HG03097 (cell line): ENCODE results near the gene CYP4F11.
"Not testable (repeated sequence)": the region's sequence is repeated elsewhere in the genome, so short reads cannot be mapped to it uniquely, and the experiment has no call there.

Source experiments
- ATAC-seq: cut with Tn5 transposase; IDR thresholded peaks from one replicate; pipeline ENCODE4 v1.9.1; 2021; ENCODE audit not compliant: unreplicated experiment, low FRiP score

The CYP4F11 gene

DNA sequence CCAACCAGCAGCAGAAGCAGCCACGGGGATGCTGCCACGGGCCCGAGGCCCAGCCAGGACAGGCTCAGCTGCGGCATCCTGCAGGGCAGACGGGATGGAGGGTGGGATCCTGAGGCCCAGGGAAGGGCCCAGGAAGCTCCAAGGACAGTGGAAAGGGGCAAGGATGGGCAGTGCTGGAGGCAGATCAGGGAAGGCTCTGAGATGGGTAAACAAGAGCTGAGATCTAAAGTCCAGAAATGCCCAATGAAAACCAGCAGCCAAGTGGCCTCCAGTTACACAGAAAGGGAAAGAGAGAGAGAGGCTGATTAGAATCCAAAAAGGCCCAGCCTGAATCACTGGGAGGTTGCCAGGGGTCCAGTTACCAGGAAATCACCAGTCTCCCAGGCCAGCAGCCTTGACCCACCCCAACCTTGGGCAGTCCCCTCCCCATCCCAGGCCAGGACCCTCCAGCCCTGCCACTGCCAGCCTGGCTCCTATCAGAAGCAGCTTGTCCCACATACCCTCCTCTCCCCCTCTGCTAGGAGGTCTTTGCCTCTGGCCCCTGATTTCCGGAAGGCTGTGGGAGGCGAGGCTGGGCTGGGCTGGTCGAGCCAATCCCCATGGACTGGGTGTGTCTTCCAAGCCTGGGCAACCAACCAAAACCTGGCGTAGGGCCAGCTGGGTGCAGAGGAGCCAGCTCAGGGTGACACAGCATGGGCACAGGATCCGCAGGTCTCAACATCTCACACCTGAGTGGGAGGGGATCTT lies at the start of gene CYP4F11:
CYP4F11 (minus strand) TSS at position 198 of the 747 bp plus-strand sequence; CDS start at position 77, 121 bp downstream.
- no peak for ATAC-seq

DNA sequence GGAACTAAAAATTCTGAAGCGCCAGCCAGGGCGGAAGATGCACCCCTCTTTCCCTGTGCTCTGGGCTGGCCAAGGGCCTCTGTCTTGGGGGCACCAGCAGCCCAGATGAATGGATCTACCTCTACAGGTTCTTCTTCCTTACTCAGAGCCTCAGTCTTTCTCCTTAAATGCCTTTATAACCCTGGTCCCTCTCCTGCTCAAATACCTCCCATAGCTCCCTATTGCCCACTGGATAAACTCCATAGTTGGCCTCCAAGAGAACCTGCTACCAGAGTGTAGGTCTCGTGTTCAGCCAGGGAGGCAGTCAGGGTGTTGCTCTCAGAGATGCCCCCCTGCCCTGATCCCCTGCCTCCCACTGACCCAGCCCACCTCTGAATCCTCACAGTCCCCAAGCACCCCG lies 45.0 kb upstream of the CYP4F11 start:
- no peak for ATAC-seq

GRCh38 chr19:15977690-15978089 lies 43.4 kb upstream of the CYP4F11 start:
- no peak for ATAC-seq

DNA sequence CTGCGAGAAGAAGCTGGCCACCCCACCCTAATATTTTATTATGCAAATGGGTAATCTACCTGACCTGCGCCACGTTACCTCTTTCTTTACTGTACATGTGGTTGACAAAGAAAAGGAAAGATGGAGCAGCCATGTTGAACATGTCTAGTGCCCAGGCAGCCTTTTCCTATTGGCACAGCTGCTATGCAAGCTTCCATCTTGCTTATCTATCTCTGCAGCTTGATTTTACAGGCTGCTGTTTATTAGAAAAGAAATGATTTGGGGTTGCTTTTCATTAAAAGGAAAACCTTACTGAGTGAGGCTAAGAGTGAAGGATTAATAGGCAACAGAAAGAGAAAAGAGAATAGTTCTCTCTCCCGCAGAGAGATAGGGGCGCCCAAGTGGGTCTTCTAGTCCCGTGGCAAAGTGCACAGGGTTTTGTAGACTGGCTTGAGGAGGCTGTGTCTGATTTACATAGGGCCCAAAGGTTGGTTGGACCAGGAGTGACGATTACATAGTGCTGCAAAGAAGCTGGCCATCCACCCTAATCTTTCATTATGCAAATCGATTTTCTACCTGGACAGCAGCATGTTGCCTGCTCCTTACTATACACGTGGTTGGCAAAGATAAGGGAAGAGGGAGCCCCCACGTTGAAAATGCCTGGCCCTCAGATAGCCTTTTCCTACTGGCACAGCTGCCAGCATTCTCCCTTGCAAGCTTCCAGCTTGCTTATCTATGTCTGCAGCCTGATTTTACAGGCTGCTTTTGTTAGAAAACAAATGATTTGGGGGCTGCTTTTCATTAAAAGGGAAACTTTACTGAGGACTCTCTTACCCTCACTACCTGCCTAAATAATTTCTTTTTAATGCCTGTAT lies 42.7 kb upstream of the CYP4F11 start:
- no peak for ATAC-seq

- ATAC-seq = no peak
These were observed 40.5 kb upstream of the CYP4F11 start for GRCh38 chr19:15974856-15975255.

- not testable (repeated sequence) for ATAC-seq
These were observed 37.7 kb upstream of the CYP4F11 start for GRCh38 chr19:15972043-15972442.

GRCh38 chr19:15971224-15971780 lies 37.0 kb upstream of the CYP4F11 start:
- ATAC-seq = no peak

GRCh38 chr19:15964231-15964630 lies 29.9 kb upstream of the CYP4F11 start:
- no peak for ATAC-seq

DNA sequence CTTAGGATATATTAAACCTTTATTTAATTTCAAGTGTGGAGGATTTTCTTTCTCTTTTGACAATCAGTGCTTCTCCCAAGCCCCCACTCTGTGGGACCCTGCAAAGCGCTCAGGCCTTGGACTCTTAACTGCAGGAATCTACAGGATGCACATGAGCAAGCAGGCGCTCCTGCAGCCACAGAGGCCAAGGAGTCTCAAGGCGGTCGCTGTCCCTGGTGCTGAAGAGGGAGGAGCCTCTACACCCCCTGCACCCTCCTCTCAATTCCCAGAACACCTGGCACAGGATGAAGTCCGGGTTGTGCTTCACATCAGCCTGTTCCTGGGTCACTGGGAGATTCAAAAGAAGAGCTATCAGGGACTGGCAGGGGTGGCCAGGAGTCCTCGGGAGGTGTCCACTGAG lies 28.0 kb upstream of the CYP4F11 start:
- no peak for ATAC-seq

DNA sequence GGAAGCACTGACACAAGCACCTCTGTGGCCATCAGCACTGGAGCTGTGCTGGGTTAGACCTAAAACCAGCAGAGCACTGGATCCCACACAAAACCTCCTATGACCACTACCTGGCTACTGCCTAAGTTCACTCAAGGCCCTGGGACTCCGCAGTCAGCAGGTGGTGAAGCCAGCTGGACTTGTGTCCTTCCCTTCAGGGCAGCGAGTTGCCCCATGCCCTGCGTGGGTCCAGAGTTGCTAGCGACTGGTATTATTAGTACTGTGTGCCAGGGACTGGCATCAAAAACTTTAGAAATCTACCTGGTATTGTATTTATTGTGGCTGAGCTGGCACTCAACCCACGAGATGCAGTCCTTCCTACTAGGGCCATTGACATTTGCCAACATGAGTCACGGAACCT lies 20.5 kb upstream of the CYP4F11 start:
- no peak for ATAC-seq

GRCh38 chr19:15948223-15949058 lies 14.1 kb upstream of the CYP4F11 start, which contains the start of gene OR10H4:
Gene OR10H4, plus strand, starts transcription at chr19:15949008. Its CDS starts 0 bp downstream, at chr19:15949008.
- no peak for ATAC-seq

DNA sequence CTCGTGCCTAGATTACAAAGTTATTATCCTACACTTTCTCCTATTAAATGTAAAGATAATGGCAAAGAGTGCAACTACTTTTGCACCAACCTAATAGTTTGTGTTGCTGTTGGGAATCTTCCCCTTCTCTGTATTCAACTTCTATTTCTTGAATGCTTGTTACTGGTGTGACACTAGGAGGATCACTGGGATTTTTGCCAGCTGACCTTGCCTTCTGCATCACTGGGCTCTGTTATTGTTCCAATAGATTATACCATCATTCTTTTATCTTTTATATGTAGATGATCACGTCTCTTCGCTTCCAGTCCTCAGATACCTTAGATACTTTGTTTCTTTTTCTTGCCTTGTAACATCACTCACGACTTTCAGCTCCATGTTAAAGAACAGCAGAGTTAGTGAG lies 11.0 kb upstream of the CYP4F11 start:
- ATAC-seq = no peak

DNA sequence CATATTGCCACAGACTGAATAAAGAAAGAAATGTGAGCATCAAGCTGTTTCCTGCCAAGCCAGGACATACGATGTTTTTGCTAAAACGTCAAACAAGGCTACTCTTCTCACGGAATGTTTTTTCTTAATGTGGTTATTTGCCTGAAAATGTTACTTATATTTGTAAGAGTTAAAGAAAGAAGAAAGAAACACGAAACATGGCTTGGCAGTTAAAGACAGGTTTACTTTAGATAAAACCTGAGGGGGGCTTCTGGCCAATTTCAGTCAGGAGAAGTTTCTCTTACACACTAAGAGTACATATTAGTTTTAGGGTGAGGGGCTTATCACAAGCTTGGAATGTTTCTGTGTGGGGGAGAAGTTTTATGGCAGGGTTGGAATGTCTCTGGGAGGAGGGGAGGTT lies 10.1 kb upstream of the CYP4F11 start:
- no peak for ATAC-seq

GRCh38 chr19:15937771-15938170 lies 3.4 kb upstream of the CYP4F11 start:
- ATAC-seq = no peak

- ATAC-seq = no peak
These were observed 2.6 kb upstream of the CYP4F11 start for GRCh38 chr19:15936950-15937349.

GRCh38 chr19:15936173-15936572 lies 1.8 kb upstream of the CYP4F11 start:
- ATAC-seq = no peak

- ATAC-seq = no peak
These were observed 906 bp upstream of the CYP4F11 start for GRCh38 chr19:15935167-15935702.

DNA sequence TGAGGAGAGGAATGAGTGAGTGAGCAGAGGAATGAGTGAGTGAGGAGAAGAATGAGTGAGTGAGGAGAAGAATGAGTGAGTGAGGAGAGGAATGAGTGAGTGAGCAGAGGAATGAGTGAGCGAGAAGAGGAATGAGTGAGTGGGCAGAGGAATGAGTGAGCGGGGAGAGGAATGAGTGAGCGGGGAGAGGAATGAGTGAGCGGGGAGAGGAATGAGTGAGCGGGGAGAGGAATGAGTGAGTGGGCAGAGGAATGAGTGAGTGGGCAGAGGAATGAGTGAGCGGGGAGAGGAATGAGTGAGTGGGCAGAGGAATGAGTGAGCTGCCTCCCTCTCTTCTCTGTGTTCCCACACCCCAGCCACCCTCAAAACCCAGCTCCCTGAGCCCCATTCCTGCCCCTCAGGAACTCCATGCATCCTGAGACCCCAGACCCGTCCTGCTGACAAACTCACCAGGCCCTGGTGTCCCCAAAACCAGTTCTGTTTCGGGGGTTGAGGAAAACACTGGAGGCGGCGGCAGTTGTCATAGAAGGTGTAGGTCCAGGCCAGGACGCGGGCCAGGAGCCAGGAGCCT lies 483 bp downstream of the CYP4F11 start:
- ATAC-seq = not testable (repeated sequence)

DNA sequence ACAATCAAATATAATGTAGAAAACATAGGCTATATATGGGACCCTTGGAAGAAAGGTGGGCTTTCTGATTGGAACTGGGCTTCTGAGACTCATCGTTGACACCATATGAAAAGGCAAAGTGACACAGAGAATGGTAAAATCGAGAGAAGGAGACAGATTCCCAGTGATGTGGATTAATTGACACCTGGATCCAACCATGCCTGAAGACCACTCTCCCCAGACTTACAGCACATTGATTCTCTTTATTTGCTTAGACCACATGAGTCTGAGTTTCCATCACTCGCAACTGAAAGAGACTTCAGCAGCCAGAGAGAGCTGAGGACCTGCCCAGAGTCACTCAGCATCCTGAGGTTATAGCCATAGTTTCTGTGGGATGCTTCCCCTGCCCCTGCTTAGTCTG lies 6.0 kb downstream of the CYP4F11 start:
- no peak for ATAC-seq

DNA sequence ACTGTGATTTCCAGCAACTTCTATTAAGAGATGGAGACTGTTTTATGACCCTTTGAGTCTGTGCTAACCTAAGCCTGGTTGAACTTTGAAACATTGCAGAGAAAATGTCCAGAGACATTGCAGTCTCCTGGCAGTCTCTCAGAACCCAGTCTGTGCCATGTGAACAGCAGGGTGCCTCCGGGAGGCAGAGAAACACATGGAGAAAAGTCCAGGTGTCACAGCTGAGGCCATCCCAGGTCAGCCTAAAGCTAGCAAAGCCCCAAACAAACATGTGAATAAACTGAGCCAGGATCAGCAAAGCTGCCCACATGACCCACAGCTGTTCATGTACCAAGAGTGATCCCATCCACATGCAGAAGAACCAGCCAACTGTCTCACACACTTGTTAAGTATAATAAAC lies 7.8 kb downstream of the CYP4F11 start:
- no peak for ATAC-seq
